Smooth muscle cell (in vitro differentiated cells): ENCODE measurements around the gene GOT2. TPM values are rescaled to one million over a fixed set of nuclear protein-coding genes. Genes with fewer than 3 reads are reported as not detected.

Experiments
- DNase-seq: peaks from one replicate; lab custom pipeline; 2025; ENCODE audit not compliant: unreplicated experiment; lab: John Stamatoyannopoulos, UW
- H2AFZ ChIP-seq: fragments of 200-600 bp; sonication (generic); 2 replicates; pipeline ENCODE4 v1.6.0; 2016; ENCODE audit warnings: antibody characterized with exemption, low read depth, mild to moderate bottlenecking
- H3F3A ChIP-seq: fragments of 200-600 bp; sonication (generic); 2 replicates; pipeline ENCODE4 v1.6.0; 2017; ENCODE audit warnings: antibody characterized with exemption, low read depth
- H3K27ac ChIP-seq: fragments of 200-600 bp; sonication (generic); 2 replicates; pipeline ENCODE4 v1.5.1; 2016; ENCODE audit warnings: low read depth, mild to moderate bottlenecking
- H3K27me3 ChIP-seq: fragments of 200-600 bp; sonication (generic); 2 replicates; pipeline ENCODE4 v1.6.1; 2016; ENCODE audit warnings: low read depth, mild to moderate bottlenecking
- H3K36me3 ChIP-seq: fragments of 200-600 bp; sonication (generic); 2 replicates; pipeline ENCODE4 v1.5.1; 2016; ENCODE audit warnings: low read depth
- H3K4me1 ChIP-seq: fragments of 200-600 bp; sonication (generic); 2 replicates; pipeline ENCODE4 v1.5.1; 2016; ENCODE audit warnings: low read depth
- H3K4me2 ChIP-seq: fragments of 200-600 bp; sonication (generic); 2 replicates; pipeline ENCODE4 v1.6.0; 2016; ENCODE audit warnings: mild to moderate bottlenecking
- H3K4me3 ChIP-seq: fragments of 200-600 bp; sonication (generic); 2 replicates; pipeline ENCODE4 v1.5.1; 2016; ENCODE audit warnings: mild to moderate bottlenecking
- H3K79me2 ChIP-seq: fragments of 200-600 bp; sonication (generic); 2 replicates; pipeline ENCODE4 v1.6.0; 2016; ENCODE audit warnings: low read depth, mild to moderate bottlenecking
- H3K9ac ChIP-seq: fragments of 200-600 bp; sonication (generic); 2 replicates; pipeline ENCODE4 v1.6.0; 2016; ENCODE audit warnings: low read depth
- H3K9me3 ChIP-seq: fragments of 200-600 bp; sonication (generic); replicated peaks from 2 replicates; pipeline ENCODE4 v1.5.1; 2016; ENCODE audit warnings: low read depth
- H4K20me1 ChIP-seq: fragments of 200-600 bp; sonication (generic); 2 replicates; pipeline ENCODE4 v1.6.0; 2016; ENCODE audit warnings: low read depth
- WGBS: methylation state at CpG from one replicate; pipeline ENCODE4 v1.1.7; 2016; ENCODE audit warnings: low lambda C conversion rate; 5-methylcytosine and 5-hydroxymethylcytosine counted together
- polyA plus RNA-seq: library from polyadenylated mRNA; unstranded; fragments of >200 nt; fragmentation: Nextera tagmentation; extraction: Ambion mirVana; gene quantifications from 2 replicates; pipeline ENCODE4 v1.2.1, GENCODE V29; 2016
- small RNA-seq: library from RNA; depleted of rRNA; stranded (forward); fragments of <200 nt; gene quantifications from one replicate; pipeline ENCODE3, GENCODE V24; 2014
- total RNA-seq: library from RNA; depleted of rRNA; stranded (reverse); fragments of >200 nt; gene quantifications from 2 replicates; pipeline ENCODE4 v1.2.3, GENCODE V29; 2014
- TF ChIP-seq, protein P1 (sequence below): fragments of 200-600 bp; sonication (generic); IDR thresholded peaks from 2 replicates; pipeline ENCODE4 v1.5.1; 2017; ENCODE audit warnings: borderline replicate concordance, mild to moderate bottlenecking, antibody characterized with exemption; ENCODE audit not compliant: insufficient read depth, poor library complexity, severe bottlenecking

The GOT2 gene
- total and polyA plus RNA-seq, 2 experiments from 2014 or later: 43.6 to 83.5 TPM

DNA sequence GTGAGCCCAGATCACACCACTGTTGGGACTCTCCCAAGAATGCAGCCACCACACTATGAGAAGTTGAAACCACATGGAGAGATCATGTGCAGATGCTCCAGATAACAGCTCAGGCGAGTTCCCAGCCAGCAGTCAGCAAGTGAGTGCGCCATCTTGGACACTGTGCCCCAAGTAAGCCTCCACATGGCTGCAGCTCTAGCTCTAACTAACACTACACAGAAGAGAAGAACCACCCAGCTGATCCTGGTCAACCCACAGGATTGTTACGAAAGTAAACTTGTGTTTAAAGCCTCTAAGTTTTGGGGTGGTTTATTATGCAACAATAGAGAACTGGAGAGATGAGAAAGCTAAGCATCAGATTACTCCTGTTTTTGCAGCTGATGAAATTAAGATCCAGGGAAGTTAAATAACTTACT lies 75.3 kb downstream of the GOT2 start:
- no peak for DNase-seq
- H2AFZ ChIP-seq: no peak overlapping the region

More for the DNA sequence above, 75.3 kb downstream of the GOT2 start:
- H3K36me3 ChIP-seq: no peaks in the 10 kb centered on the region
- no peaks in the 10 kb centered on the region for H3K9me3 ChIP-seq
- H4K20me1 ChIP-seq: no peaks in the 10 kb centered on the region
- no peaks in the 10 kb centered on the region for H3F3A ChIP-seq
- H3K4me2 ChIP-seq: no peak overlapping the region
- no peak overlapping the region for H3K4me3 ChIP-seq
- no peaks in the 10 kb centered on the region for H3K27me3 ChIP-seq
- H3K9ac ChIP-seq: no peak overlapping the region
- TF ChIP-seq, protein P1, sequence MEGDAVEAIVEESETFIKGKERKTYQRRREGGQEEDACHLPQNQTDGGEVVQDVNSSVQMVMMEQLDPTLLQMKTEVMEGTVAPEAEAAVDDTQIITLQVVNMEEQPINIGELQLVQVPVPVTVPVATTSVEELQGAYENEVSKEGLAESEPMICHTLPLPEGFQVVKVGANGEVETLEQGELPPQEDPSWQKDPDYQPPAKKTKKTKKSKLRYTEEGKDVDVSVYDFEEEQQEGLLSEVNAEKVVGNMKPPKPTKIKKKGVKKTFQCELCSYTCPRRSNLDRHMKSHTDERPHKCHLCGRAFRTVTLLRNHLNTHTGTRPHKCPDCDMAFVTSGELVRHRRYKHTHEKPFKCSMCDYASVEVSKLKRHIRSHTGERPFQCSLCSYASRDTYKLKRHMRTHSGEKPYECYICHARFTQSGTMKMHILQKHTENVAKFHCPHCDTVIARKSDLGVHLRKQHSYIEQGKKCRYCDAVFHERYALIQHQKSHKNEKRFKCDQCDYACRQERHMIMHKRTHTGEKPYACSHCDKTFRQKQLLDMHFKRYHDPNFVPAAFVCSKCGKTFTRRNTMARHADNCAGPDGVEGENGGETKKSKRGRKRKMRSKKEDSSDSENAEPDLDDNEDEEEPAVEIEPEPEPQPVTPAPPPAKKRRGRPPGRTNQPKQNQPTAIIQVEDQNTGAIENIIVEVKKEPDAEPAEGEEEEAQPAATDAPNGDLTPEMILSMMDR: no peak
- no peak overlapping the region for H3K27ac ChIP-seq
- no peaks in the 10 kb centered on the region for H3K79me2 ChIP-seq
- WGBS: 83% methylated on average over 3 of the region's 3 CpGs
- no peaks in the 10 kb centered on the region for H3K4me1 ChIP-seq

Small RNA genes within 50 kb of the gene (small RNA-seq; reads per million reads assigned to genes)
- gene RN7SL143P: not detected
- gene RNU6-1155P: not detected

Other genes starting within 250 kb of the GOT2 start
- 9.9 and 17.1 TPM in 2 replicates for gene NDRG4, start 234.2 kb downstream of the GOT2 start, total RNA-seq
- 21.0 and 23.0 TPM in 2 replicates for gene NDRG4, start 234.2 kb downstream of the GOT2 start, polyA plus RNA-seq
- 6.8 and 9.4 TPM in 2 replicates for gene SETD6, start 218.8 kb downstream of the GOT2 start, total RNA-seq
- 8.3 and 8.4 TPM in 2 replicates for gene SETD6, start 218.8 kb downstream of the GOT2 start, polyA plus RNA-seq
- 88.4 and 108 TPM in 2 replicates for gene CNOT1, start 104.5 kb downstream of the GOT2 start, total RNA-seq
- gene CNOT1, start 104.5 kb downstream of the GOT2 start, polyA plus RNA-seq: 42.6 and 46.1 TPM in 2 replicates
- 9.8 and 12.3 TPM in 2 replicates for gene SLC38A7, start 49.5 kb downstream of the GOT2 start, total RNA-seq
- gene SLC38A7, start 49.5 kb downstream of the GOT2 start, polyA plus RNA-seq: 15.9 and 22.1 TPM in 2 replicates